HG02623 (cell line): ENCODE results near the gene MKNK2.
"Not testable (repeated sequence)": the region's sequence is repeated elsewhere in the genome, so short reads cannot be mapped to it uniquely, and the experiment has no call there.

Experiments
- ATAC-seq: cut with Tn5 transposase; IDR thresholded peaks from one replicate; pipeline ENCODE4 v1.9.1; 2021; ENCODE audit warnings: moderate library complexity; ENCODE audit not compliant: unreplicated experiment

The MKNK2 gene

DNA sequence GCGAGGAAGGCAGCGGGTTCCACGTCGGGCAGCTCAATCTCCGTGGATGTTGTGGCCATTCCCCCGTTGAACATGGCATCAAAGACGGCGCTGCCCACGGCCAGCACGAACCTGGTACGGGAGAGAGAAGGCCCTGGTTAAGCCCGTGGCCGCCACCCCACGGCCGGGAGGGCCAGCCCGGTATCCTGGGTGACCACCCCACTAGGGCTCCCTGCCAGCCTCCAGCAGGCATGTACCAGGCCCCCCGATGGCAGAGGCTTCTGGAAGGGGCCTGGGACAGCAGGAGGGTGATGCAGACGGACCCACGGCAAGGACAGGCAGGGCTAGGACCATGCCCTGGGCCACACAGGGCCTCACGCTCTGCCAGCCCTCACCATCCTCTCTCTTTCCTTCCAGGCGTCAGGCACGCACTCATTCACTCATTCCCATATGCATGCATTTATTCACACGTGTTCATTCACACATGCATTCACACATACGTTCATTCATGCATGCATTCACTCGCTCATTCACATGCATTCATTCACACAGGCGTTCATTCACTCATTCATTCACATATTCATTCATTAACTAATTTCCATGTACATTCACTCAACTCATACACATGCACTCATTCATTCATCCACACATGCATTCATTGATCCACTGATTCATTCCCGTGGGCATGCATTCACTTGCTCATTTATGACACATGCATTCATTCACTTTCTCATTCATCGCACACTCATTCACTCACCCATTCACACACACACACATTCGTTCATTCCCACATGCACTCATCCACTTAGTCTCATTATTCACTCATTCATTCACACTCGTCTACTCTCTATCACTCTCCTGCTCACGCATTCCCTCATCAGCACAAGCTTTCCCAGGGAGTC lies 53.5 kb downstream of the MKNK2 start:
- no peak for ATAC-seq

- no peak for ATAC-seq
Measured at GRCh38 chr19:1992759-1993260, 58.2 kb downstream of the MKNK2 start.

DNA sequence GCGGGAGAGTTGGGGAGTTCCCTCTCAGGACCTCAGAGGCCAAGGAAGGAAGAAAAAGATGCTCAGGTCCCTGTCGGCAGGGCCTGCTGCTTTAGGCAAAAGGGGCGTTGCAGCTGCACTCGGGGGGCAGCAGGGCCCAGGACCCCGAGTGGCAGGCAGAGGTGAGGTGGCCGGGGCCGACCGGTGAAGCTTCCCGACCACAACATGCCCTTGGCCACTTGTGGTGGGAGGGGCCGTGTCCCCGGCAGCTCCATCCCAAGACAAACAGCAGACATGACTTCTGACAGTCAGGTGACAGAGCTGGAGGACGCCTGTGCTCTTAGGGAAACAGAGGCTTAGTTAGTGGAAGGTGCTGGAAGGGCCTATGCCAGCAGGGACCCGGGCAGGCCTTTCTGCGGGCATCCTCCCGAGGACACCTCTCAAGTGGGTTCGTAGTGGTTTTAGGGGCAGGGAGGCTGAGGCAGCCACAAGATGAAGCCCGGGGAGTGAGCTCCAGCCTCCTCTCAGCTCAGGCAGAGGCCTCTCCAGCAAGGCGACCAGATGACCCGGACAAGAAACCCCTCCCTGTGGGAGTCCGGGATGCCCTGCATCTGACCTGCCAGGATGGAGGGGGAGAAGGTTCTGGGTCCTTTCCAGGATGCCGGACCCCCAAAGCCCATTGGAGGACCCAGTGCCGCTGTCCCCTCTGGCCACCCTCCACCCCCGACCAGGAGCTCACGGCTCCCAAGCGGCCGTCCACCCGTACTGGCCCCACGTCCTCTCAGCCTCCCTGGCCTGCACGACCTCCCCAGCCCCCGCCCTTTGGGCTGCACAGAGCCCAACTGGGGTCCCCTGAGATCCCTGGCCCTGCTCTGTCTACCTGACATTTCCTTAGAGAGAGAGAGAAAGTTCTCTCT lies 59.8 kb downstream of the MKNK2 start:
- no peak for ATAC-seq

DNA sequence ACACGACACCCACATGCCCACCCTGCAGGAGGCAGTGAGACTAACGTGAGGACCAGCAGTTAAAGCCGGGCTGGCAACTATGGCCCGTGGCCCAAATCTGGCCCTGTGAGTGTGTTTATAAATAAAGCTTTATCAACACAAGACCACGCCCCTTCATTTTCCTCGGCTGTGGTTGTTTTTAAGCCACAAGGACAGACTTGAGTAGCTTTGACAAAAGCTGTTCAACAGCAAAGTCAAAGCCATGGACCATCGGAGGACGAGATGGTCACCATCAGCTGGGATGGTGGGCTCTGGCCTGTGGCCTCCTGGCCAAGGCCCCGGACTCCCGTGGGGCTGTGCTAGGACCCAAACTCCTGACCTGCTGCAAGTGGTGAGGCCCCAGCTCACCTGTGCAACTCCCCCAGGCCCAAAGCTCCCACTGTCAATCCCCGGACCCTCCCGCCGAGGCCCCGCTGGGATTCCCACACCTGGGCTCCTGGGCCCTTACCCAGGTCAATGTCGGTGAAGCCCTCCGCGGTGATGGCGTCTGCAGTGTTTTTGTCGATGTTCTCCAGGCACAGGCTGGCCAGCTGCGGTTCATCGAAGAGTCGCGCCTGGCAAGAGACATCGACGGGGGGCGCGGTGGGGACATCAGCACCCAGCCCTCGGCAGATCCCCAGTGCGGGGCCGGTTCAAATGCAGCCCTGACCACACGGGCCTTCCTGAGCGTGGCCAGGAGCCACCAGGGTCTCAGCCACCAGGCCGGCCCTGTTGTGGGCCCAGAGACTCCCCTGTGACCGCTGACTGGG lies 60.6 kb downstream of the MKNK2 start:
- ATAC-seq, result no peak

- ATAC-seq, result no peak
Measured at GRCh38 chr19:1989513-1990229, 61.4 kb downstream of the MKNK2 start.

DNA sequence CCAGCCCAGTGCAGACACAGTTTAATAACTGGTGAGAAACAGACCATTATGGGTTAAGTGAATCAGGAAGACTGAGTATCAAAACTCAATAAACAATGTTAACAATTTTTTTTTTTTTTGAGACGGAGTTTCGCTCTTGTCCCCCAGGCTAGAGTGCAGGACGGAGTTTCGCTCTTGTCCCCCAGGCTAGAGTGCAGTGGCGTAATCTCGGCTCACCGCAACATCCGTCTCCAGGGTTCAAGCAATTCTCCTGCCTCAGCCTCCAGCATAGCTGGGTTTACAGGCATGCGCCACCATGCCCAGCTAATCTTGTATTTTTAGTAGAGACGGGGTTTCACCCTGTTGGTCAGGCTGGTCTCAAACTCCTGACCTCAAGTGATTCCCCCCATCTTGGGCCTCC lies 62.6 kb downstream of the MKNK2 start:
- not testable (repeated sequence) for ATAC-seq
